GM21447 (cell line): Measurements from ENCODE around the gene MED13L.

Experiments
- ATAC-seq: cut with Tn5 transposase; IDR thresholded peaks from one replicate; pipeline ENCODE4 v1.9.1; 2021; ENCODE audit not compliant: unreplicated experiment

MED13L gene

DNA sequence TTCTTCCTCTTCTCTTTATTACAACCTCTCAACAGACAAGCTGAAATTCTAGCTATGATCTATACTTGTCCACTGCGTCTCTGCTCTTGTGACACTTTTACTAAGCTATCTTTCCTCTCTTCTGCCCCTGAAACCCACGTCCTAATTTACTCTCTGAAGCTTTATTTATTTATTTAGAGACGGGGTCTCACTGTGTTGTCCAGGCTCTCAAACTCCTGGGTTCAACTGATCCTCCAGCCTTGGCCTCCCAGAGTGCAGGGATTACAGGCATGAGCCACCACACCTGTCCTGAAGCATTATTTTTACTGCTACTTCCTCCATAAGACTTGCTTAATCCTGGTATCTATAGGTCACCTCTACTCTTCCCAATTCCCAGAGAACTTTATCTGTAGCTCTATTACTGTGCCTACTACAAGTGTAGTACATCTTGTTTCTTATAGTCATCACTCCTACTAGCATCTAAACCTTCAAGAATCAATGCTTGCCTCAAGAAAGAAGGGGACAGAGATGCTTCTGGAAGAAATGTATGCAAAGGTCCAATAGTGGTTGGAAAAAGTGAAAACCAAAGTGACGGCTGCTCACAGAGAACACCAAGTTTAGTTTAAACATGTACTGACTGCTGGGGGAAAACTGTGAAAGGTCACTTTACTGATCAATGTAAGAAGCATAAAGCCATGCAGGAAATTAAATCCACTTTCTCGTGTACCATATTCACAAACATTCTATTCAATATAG lies 61.3 kb downstream of the MED13L start:
- no peak for ATAC-seq

GRCh38 chr12:116215023-116215422 lies 62.5 kb downstream of the MED13L start:
- ATAC-seq = no peak

- no peak for ATAC-seq
Measured at GRCh38 chr12:116213885-116214527, 63.5 kb downstream of the MED13L start.

- ATAC-seq = no peak
Measured at GRCh38 chr12:116213014-116213413, 64.5 kb downstream of the MED13L start.

- no peak for ATAC-seq
Measured at GRCh38 chr12:116210762-116211161, 66.7 kb downstream of the MED13L start.

DNA sequence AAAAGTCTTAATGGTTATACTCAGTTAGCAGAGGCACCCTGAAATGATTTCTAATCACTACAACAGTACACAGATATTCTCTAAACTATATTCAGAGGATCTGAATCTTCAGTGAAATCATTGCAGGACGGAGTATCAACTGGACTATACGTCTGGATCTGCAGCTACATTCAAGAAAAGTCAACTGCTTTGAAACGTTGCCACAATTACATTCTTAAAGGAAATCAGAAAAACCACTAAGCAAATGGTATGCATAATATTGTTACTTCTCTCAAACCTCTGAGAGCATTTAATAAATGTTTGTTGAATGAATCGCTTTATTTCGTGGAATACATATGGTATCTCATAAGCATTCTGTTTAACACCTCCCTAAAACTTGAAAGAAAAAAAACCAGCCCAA lies 67.4 kb downstream of the MED13L start:
- no peak for ATAC-seq

DNA sequence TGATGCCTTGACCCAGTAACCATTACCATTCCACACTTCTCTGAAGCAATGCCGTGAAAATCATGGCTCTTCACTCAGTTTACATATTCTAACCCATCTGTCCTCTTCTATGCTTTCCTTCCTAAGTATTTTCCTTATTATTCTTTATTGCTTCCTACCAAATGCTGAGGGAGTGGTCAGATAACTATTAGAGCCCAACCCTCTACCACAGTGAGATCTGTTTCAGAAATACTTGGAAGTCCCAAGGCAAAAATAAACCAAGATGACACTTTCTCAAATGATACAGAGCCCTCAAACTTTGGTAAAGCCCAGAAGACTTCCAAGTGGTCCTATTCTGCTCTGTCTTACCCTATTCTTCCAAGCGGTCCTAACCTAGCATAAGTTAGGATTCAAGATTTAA lies 68.0 kb downstream of the MED13L start:
- ATAC-seq = no peak

- no peak for ATAC-seq
Measured at GRCh38 chr12:116207274-116207673, 70.2 kb downstream of the MED13L start.

GRCh38 chr12:116206828-116207227 lies 70.7 kb downstream of the MED13L start:
- ATAC-seq = no peak

DNA sequence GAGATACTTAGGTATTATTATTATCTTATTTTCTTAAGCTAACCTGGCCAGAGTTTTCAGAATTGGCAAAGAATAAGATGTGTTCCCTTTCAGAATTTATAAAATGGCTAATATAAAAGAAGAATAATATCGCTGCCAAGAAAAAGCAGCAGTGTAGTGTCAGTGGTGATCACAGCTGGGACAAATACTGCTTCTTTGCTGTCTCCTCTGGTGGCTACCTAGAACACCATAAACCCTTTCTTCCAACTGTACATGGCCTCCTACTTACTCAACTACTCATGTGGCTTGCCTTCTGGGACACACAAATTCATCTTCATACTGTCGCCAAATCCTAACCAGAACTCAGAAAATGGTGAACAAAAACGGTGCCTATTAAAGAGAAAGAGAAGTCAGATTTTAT lies 72.7 kb downstream of the MED13L start:
- ATAC-seq = no peak

GRCh38 chr12:116204169-116204568 lies 73.3 kb downstream of the MED13L start:
- ATAC-seq = no peak

- no peak for ATAC-seq
Measured at GRCh38 chr12:116202940-116203339, 74.6 kb downstream of the MED13L start.

DNA sequence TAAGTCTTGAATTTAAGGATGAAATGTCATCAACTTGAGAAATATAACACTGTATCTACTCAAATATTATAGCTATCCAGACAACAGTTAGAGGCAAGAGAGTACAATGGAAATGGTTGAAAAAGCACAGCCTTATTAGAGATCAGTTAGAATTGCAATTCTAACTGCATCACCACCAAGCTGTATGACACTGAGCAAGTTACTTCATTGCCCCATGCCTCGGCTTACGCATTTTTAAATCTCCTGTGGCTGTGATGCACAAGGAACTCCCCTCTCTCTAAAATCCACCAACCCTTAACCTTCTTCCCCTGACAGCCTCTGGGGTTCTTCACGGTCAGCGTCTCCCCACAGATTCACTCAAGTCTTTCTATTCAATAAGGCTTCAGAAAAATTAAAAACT lies 75.1 kb downstream of the MED13L start:
- ATAC-seq = no peak

DNA sequence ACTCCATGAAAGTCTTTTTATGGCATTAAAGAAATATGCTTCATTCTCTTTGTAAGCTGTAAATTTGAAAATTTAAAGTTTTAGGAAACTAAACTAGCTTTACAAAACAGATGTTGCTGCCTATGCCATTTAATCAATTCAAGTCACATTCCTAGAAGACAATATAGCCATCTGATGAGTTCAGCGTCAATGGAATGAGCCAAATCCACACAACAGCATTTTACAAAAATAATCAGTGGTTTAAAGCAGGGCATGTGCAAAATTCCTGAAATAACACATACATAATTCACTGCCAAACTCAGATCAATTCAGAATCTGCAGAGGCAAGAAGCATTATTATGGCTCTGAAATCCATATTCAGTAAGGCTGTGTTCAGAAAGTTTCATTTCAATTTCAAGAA lies 75.6 kb downstream of the MED13L start:
- ATAC-seq = no peak

DNA sequence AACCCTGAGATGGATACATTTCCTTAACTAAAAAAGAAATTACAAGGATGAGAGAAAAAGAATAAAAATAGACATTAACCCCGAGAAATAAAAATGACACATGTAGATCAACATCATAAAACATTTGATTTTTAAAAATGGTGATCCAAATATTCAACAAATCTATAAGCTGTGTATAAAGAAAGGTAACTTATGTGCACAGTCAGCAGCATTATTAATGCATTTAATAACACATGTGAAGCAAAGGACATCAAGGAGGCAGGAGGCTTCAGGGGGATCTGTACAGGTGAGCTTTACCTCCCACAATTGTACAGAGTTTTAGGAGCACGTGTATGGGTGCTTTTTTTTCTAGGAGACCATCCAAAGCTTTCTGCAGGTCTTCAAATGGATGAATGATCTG lies 76.1 kb downstream of the MED13L start:
- ATAC-seq = no peak

- no peak for ATAC-seq
Measured at GRCh38 chr12:116200812-116201211, 76.7 kb downstream of the MED13L start.

GRCh38 chr12:116199160-116199706 lies 78.3 kb downstream of the MED13L start:
- no peak for ATAC-seq

DNA sequence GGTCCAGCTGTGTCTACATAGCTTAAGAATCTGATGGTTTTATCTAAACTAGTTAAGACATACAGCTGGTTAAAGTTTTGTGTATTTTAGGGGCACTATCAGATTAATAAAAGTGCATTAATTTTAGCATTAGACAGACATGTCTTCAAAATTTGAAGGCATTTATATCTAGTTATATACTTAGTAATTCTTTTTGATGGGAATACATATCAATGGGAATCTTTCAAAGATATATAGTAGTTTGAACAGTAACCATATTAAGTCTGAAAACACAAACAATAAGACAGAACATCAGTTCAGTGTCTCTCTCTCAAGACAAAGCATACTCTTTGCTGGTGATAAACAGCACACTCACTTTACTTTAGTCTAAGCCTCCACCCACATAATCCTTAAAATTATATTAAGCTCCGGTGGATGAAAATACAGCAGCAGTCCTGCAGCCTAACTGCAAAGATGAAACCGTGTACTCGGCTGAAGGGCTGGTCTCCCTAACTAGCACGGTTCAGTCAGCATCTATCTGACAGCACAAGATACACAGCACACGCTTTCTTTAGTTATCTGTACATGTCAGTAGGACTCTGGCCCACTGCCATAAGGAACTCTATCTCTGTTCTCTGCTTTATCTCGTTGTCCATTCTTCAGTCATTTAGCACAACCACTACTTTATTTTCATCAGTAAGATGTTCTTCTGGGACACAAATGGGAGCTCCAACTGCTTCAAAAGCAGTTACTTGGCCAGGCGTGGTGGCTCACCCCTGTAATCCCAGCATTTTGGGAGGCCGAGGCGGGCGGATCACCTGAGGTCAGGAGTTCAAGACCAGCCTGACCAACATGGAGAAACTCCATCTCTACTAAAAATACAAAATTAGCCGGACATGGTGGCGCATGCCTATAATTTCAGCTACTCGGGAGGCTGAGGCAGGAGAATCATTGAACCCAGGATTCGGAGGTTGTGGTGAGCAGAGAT lies 80.5 kb downstream of the MED13L start:
- no peak for ATAC-seq

DNA sequence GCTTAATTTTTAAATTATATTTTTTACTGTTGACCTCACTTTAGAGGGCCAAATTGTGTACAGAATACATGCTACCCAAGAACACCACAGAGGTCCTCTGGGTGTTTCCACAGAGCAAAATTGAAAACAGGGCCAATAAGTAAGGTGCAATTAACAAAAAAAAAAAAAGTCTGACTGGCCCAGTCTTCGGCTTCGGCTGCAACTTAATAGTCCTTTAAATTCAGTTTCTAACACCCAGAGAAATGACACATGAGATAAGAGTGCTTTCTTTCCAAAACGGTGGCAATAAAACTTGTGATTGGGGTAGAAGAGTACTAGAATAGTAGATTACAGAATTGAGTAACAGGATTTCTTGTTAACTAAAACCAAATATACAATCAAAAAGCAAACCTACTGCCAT lies 81.3 kb downstream of the MED13L start:
- no peak for ATAC-seq

- peak; percentile 91 for ATAC-seq
Measured at GRCh38 chr12:116194935-116195431, 82.5 kb downstream of the MED13L start.

DNA sequence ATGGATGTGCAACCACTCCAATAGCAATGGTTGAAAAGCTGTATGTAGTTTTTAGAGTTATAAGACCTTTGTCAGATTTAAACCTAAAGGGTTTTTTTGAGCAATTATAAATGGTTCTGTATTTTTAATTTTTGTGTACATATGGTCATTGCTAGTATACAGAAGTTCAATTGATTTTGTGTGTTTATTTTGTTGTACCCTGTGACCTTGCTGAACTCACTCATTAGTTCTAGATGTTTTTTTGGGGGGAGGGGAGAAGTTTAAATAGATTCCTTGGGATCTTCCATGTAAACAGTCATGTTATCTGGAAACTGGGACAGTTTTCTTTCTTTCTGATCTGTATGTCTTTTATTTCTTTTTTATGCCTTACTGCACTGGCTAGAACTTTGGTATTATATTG lies 87.8 kb downstream of the MED13L start:
- no peak for ATAC-seq
